ENCODE measurements around the gene LEP. TPM values are rescaled to one million over a fixed set of nuclear protein-coding genes. Genes with fewer than 3 reads are reported as not detected.

LEP gene
- total and polyA plus RNA-seq, 2 of the 8 experiments (the other 6 are each of a cell fraction or from before 2014, with no cell fraction given) = not detected

DNA sequence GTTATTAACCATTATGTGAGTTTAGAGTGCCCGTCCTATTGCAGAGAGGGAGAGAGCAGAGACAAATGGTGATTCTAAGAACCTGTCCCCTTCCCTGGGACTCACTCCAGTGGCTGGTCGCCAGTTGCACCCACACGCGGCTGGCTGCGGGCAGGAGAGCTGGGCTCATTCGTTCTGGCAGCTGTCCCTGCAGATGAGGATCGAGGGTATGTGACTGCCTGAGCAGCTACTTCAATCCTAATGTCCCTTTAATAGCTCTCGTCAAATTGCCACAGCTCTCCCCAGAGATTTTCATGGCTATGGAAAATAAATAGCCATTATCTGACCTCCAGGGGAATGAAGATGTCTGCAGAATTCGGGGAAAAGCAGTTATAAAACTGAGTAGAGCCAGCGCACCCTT is 61.1 kb downstream of the LEP start:
- Histone ChIP-seq H3K14ac (ENCODE audit: insufficient read length) (no peak overlapping the region), H4K20me1 (replicated peaks in 1 of 2; ENCODE audit: control insufficient read depth in 1 of 2, insufficient read depth in 2 of 2, low read length in 2 of 2) (peaks cover 0 to 2% of the 10 kb centered on the region in 2 experiments), H2BK12ac (ENCODE audit: low read depth, low read length) (no peak overlapping the region), H2BK20ac (ENCODE audit: low read length) (no peak overlapping the region), H3K4ac (replicated peaks; ENCODE audit: insufficient read length, low read depth, low read length) (no peak overlapping the region), H3K4me1 (replicated peaks in 1 of 4; ENCODE audit: control insufficient read depth in 3 of 4, insufficient read depth in 4 of 4, low read length in 3 of 4) (peaks cover 9 to 22% (median 16%) of the 10 kb centered on the region in 4 experiments), H3K79me2 (ENCODE audit: control insufficient read depth in 1 of 2, insufficient read depth in 2 of 2, low read length in 2 of 2) (no peaks in the 10 kb centered on the region), H3K9me3 (ENCODE audit: insufficient read depth in 2 of 2, low read depth in 1 of 2, low read length in 1 of 2) (no peaks in the 10 kb centered on the region), H2BK5ac (ENCODE audit: low read depth, low read length) (no peak overlapping the region), H3K27me3 (replicated peaks in 1 of 4; ENCODE audit: control insufficient read depth in 3 of 4, extremely low read depth in 1 of 4, insufficient read depth in 3 of 4, low read length in 3 of 4) (no peaks in the 10 kb centered on the region), H3K27ac (ENCODE audit: low read depth, low read length) (no peak overlapping the region), H3K4me2 (ENCODE audit: insufficient read depth in 1 of 2, low read depth in 2 of 2, low read length in 2 of 2) (no peak overlapping the region), H4K5ac (ENCODE audit: insufficient read length, low read depth, low read length) (no peak overlapping the region), H3K4me3 (ENCODE audit: extremely low read depth in 1 of 4, insufficient read depth in 2 of 4, low read depth in 3 of 4, low read length in 4 of 4) (no peak overlapping the region), H4K91ac (replicated peaks; ENCODE audit: insufficient read length, low read length) (no peak overlapping the region), H3K9ac (replicated peaks in 1 of 4; ENCODE audit: extremely low read depth in 1 of 4, low read depth in 3 of 4, low read length in 3 of 4) (no peak overlapping the region), H2AK5ac (ENCODE audit: low read depth, low read length) (no peak overlapping the region), H4K8ac (ENCODE audit: extremely low read depth, insufficient read depth, low read length) (0 out of 2 replicates have a peak overlapping the region, but pooled peaks have one; percentile 5), H3K23me2 (ENCODE audit: low read depth, low read length) (no peaks in the 10 kb centered on the region), H2BK15ac (ENCODE audit: low read length) (no peak overlapping the region), H3K23ac (ENCODE audit: insufficient read length) (no peak overlapping the region), H3K36me3 (ENCODE audit: control insufficient read depth in 2 of 4, insufficient read depth in 4 of 4, low read length in 3 of 4) (peaks cover 5 to 27% (median 16%) of the 10 kb centered on the region in 4 experiments), H3K56ac (replicated peaks; ENCODE audit: insufficient read length, low read depth, low read length) (no peak overlapping the region), H3K79me1 (ENCODE audit: low read depth, low read length) (no peaks in the 10 kb centered on the region), H2AFZ (ENCODE audit: low read length) (no peak overlapping the region), H3K18ac (ENCODE audit: extremely low read depth, low read length) (no peak overlapping the region), H2BK120ac (replicated peaks; ENCODE audit: low read depth, low read length) (no peak overlapping the region)
- FAIRE-seq (no peak), DNase-seq (ENCODE audit: low read depth in 1 of 2, low spot score in 2 of 2) (no peak)
- CTCF ChIA-PET (ENCODE audit: partially characterized antibody) = interaction anchor here (1.0 to 2.2 kb wide), 4 partner anchors 9 to 78 kb away, joined by 3 to 8 read pairs (median 5); no protein-coding TSS in a partner anchor
- WGBS, 2 experiments (ENCODE audit: extremely low coverage in 1 of 2, insufficient coverage in 1 of 2, insufficient read length in 1 of 2, insufficient replicate concordance in 2 of 2, low coverage in 1 of 2, low lambda C conversion rate in 2 of 2, missing lambda C conversion rate in 1 of 2) = 90% methylated on average over 10 of the region's 10 CpGs; no CpG with 5 or more reads in 1 of the 2 experiments
- POLR2A ChIA-PET (ENCODE audit: partially characterized antibody) = interaction anchor here (2.2 to 5.8 kb wide), 2 partner anchors 30 to 35 kb away, joined by 7 to 25 read pairs; no protein-coding TSS in a partner anchor
- TF ChIP-seq EGR1 (IDR thresholded peaks at IDR 0.05; ENCODE audit: borderline replicate concordance, low read depth, low read length) (no peak), TAF7 (optimal IDR thresholded peaks at IDR 0.05; ENCODE audit: borderline replicate concordance, low read depth, low read length) (no peak), CHD1 (IDR thresholded peaks at IDR 0.05; ENCODE audit: low read depth, low read length) (no peak)
